HG02938 (cell line): ENCODE results near the gene ADM5.

Source experiments
- ATAC-seq: cut with Tn5 transposase; IDR thresholded peaks from one replicate; pipeline ENCODE4 v1.9.1; 2021; ENCODE audit warnings: mild to moderate bottlenecking, moderate library complexity; ENCODE audit not compliant: unreplicated experiment

ADM5 gene

DNA sequence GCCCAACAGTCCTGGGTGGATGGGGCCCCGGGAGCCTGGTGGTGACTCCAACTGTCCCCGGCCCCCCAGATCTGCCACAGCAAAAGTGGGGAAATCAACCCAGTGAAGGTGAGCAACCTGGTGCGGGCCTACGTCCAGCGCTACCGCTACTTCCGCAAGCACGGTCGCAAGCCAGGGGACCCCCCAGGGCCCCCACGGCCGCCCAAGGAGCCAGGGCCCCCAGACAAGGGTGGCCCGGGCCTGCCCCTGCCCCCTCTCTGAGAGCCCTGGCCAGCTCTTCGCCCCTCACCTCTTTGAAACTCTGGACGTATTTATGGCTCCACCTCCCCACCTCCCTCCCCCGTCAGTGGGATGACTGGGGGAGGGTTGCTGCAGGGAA is 31.3 kb upstream of the ADM5 start:
- ATAC-seq: no peak

DNA sequence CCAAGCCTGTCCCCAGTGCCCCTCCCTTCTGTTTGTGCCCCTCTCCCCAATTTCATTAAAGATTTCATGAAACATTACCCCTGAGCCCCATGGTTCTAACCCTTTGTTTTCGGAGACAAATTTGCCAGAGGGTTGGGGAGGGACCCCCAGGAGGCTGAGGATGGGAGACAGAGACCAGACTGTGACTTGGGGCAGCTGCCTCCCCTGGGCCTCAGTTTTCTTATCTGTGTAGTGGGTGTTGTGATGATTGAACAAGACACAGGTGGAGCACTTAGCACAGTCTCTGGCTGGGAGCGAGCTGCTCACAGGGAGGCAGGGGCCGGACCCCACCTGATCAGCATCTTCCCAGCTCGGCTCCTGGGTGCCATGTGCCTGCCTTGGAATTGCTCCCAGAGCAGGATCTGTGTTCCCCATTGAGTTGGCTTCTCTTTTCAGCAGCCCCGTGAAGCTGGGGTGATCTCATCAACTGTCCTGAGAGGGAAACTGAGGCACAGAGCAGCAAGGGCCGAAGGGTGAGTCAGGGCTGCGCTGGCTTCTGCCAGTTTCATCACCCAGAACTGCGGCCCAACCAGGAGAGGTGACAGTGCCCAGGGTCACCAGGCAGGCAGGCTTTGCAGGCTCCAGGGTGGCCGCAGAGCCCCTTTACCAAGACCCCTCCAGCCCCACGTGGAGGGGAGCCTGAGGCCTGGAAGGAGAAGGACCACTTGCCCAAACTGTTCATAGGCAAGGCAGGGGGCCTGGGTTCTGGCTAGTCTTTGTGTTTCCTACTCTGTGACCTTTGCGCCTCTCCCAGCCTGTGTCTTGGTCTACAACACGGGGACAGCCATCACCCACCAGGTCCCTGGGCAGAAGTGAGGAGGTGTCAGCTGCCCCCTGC is 30.6 kb upstream of the ADM5 start:
- no peak for ATAC-seq

DNA sequence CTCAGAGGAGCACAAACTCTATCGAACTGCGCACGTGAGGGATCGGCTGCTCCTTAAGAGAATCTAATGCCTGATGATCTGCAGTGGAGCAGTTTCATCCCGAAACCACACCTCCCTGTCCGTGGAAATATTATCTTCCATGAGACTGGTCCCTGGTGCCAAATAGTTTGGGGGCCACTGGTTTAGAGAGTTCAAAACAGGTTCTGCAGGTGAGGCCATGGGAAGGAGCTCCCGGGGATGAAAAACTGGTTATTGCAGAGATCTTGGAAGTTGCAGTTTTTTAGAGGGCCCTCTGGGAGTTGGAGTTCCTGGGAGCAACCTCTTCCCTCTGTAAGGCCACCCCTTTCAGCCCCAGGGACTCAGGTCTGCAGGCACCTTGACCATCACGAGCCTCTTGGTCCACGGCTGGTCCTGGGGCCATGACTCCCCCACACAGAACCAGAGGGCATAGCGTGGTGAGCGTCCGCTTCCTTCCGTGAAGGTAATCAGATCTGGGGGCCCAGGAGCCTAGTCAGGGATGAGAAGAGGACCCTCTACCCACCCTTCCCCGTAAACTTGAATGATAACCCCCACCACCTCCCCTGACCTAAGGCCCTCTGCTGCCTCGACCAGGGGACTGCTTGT is 28.9 kb upstream of the ADM5 start:
- no peak for ATAC-seq

DNA sequence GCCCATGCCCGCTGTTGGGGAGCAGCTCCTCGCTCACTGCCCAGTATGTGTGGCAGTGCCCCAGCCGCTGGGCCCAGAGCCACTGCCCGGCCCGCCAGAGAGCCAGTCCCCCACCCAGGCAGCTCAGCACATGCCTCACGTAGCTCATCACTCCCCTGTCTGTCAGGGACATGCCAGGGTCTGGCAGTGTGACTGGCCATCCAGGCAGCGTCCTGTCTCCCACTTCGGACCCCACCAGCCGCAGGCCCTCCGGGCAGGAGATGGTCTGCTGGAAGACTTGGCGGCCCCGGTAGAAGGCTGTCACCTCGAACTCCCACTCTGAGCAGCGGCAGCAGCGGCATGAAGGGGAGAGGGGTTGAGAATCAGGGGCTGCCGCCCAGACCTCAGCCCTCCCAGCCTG is 27.4 kb upstream of the ADM5 start:
- no peak for ATAC-seq

DNA sequence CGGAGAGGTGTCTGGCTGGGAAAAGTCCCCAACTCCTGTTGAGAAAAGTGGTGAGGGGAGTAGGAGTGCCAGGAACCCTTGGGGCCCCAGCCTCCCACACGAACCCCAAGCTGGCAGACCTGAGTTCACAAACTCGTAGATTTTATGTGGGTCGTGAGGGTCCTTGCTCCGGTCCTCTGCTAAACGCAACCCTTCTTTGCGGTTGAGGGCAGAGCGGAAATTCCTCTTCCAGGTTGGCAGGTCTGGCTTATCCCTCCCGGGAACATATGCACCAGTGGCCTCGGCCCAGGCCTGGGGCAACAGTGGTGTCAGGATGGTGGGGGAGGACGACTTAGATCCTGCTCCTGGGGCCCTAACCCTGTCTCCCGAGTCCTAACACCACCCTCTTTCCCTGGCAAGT is 26.2 kb upstream of the ADM5 start:
- ATAC-seq: no peak

DNA sequence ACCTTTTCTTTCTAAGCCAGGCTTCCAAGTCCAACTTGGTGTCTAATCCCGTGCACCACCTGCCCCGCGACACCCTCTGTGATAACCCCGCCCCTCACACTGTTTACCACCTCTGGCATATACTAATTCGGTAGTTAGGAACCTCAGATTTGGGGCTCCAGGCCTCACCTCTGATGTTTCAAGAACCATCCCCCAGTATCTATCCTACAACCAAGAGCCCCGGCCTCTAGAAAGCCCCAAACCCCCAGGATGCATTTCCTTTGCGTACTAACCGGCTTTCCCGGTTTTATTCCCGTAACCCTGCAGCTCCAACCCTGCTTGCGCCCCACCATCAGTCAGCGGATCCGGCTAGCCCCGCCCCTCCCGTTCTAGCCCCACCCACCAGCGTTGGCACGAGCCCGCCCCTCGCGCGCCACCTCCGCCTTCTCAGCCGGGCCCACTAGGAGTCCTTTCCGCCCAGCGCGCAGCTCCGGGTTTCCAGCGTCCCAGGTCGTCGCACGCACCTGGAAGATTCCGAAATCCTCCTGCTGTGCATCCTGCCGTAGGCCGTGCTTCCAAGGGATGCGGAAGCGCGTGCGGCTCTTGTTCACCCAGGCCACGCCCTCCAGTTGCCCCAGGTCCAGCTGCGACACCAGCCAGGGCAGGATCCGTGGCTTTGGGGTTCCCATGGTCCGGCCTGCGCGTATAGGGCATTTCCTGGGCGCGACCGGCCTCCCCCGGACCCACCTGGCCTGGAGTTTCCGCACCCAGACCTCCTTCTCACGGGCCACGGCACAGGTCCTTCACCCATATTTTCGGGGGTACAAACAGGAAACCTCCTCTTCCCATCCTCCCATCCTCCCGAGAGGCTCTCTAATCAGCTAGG is 25.0 kb upstream of the ADM5 start:
- no peak for ATAC-seq

DNA sequence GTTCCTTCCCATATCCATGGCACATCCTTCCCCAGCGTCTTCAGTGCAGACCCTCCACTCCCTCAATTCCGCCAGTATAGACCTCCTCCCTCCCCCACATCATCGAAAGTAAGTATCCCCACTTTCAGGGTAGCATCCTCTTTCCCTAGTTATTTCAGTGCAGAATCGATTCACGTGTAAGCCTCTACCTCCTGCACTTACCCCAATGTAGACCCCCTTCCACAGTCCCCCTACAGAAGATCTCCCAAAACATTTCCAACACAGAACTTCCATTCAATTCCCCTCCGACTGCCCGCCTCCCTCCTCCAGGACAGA is 24.4 kb upstream of the ADM5 start:
- ATAC-seq: no peak

DNA sequence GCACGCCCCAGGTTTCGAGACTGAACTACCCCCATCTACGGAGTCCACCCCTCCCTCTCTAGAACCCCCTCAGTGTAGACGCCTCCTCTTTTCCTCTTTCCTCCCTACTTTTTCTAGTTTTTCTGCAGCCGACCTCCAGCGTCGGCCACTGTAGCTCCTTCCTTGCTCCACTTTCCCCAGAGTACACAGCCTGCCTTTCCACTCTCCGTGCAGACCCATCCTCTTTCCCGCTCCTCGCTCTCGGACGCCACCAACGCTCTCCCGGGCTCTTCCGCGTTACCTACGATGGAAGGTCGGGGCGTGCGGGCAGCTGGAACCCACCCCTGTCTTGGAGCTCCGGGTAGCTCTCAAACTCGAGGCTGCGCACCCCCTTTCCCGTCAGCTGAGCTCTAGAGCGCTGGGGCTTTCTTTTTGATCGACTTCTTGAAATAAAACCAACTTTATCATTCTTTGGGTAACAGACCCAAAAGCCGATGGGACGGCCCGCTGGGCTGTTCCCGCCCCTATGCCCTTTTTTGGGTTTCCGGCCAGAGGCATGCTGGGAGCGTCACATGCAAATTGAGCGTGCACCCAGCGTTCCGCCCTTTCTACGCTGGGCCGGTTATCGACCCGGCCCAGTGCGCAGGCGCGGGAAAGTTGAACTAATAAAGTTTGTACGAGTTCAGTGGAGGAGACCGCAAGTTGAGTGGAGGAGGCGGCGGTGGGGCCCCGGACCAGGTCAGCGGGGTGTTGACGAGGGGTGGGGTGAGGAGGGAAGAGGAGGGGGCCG is 23.9 kb upstream of the ADM5 start, which contains the start of the genes BCL2L12 and IRF3:
TSS of gene BCL2L12 (plus strand) at position 583 of the 769 bp plus-strand sequence. CDS start 760 bp downstream, outside the sequence.
TSS of gene IRF3 (minus strand) at position 507 of the 769 bp plus-strand sequence. CDS start 1,019 bp downstream, outside the sequence.
- ATAC-seq: peak; percentile 83

DNA sequence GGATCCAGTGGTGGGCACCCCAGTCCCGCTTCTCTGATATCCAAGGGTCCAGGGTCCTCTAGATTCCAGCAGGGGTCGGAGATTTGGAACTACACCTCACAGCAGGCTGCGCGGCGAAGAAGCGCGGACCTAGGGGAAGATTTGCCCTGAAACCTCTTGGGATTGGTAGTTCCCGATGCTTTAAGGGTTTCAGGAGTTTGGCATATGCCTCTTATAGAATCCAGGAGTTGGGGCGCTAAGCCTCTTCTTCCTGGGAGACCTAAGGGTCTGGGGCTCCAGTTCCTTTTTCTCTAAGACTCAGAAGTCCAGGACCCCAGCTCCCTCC is 23.3 kb upstream of the ADM5 start:
- peak; percentile 3 for ATAC-seq

DNA sequence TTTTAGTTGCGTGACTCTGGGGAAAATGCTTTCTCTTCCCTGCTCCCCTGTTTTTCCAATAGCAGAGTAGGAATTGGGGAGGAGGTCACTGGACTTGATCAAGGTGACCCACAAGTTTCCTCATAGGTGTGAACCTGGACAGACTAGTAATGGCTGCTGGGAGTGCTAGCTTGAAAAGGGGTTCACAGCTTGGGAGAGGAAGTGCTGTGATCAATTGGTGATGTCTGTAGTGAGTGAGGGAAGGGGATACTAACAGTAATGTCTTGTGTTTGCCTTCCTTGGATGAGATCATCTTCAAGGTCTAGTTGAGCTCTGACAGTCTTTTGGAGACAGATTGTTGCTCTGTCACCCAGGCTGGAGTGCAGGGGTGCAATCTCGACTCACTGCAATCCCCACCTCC is 21.9 kb upstream of the ADM5 start:
- no peak for ATAC-seq

DNA sequence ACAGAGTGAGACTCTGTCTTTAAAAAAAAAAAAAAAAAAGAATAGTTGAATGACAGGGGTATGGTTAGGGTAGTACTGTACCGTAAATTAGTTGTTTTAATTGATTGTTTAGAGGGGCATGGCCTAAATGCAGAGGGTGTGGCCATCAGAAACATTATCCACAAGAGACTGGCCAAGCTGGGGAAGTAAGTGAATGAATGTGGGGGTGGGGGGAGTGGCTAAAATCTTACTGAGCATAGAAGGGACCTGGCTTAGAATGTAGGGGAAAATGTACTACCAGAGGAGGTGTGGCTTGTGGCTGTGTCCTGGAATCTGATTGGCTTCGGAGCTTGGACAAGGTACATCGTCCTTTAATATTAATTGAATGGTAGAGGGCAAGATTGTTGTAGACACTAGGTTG is 19.9 kb upstream of the ADM5 start:
- ATAC-seq: no peak

DNA sequence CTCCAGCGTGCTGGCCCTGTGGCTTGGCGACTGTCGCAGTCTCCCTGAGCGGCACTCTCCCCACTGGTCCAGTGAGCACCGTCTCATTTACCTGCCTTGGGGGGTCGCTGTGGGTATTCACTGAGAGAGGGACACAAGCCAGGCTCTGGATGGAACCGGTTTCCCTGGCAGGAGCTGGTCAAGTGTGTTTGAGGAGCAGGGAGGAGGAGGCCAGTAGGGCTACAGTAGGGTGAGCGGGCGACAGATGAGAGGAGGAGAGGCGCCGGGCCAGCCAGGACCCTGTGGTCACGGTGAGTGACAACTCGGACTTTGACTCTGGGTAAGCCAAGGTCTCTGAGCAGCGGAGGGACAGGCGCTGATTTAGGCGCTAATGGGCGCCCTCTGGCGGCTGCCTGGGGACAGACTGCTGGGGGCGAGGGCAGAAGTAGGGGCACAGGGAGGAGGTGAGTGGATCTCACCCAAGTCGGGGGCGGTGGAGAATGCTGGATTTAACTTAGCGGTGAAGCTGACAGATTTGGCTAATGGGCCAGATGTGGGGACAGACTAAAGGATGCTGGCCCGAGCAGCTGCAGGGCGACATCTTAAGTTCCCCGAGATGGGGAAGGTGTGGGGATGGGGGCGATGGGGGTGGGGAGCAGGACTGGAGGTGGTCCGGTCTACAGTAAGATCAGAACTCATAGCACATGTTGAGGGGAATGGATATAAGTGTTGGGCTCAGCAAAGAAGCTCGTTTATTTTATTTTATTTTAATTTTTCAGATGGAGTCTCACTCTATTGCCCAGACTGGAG is 17.1 kb upstream of the ADM5 start:
- ATAC-seq: no peak

DNA sequence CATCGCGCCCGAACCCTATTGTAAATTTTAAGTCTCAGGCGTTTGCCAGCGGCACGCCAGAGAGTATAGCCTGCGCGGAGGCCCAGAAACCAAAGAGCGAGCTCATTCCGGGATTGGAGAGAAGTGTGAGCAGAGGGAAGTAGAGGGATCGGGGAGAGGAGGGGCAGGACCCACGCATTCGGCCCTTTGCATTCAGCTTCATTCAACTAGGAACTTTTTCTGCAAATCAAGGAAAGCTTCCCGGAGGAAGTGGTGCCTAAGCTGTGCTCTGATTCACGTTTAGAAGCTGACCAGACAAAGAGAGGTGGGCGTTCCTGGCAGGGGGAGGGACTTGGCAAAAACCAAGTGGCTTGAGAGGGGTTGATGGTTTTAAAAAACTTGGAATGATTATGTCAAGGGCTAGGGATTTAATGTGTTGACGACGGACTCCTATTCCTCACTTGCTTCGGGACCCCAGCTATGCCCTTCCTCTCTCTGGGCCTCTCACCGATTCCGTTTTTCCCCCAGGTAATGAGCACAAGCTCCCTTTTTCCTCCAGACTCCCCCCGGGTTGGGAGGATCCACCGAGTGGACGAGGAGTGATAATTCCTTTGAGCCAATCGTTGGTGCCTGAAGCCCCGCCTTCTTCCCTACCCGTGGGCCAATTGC is 13.1 kb upstream of the ADM5 start:
- peak; percentile 11 for ATAC-seq

DNA sequence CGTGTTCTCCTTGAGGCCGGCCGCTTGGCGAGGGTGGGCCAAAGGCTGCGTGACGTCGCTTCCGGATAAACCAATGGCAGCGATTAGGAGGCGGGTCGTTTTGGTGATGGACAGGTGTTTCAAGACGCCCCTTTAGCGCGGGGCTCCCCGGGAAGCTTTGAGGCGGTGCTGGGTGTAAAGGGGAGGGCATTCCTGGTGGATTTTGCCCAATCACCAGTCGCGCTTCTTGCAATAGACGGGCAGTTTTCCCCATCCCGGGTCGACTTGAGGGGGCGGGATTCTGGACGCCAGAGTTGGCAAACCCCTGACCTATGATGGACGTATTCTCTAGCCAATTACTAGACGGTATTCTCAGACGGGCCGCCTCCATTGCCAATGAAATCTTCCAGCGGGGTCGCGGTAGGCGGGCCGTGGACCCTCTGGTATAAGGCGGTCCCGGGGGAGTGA is 12.6 kb upstream of the ADM5 start:
- peak; percentile 69 for ATAC-seq

DNA sequence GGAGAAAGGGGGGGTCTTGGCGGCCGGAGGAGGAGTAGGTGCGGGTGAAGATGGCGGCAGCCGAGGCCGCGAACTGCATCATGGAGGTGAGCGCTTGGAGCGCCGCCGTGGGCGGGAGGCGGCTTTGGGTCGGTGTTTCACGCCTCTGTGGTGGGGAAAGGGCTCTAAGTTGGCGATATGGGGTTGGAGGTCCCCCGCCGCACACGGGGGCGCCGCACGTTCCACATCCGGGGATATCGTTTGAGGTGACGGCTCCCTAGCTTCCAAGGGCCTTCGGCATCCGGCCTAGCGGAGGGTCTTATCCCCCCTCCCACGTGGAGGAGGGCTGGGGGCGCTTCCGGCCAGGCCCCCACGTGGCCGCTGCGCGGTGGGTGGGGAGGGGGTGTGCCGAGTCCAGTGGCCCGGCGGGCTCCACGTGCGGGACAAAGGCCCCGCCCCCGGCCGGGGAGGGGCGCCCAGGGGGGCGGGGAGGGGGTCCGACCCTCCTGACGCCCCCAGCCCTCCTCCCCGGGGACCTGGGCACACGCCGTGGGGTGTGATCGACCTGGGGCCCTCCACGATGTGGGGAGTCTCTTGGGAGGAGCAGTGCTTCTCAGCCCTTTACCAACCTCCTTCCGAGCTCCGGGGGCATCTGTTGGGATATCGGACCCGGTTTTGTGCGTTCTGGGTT is 12.0 kb upstream of the ADM5 start, which contains the start of gene PRMT1:
TSS of gene PRMT1 (plus strand) at position 41 of the 670 bp plus-strand sequence. CDS start at position 51, 10 bp downstream.
- no peak for ATAC-seq

DNA sequence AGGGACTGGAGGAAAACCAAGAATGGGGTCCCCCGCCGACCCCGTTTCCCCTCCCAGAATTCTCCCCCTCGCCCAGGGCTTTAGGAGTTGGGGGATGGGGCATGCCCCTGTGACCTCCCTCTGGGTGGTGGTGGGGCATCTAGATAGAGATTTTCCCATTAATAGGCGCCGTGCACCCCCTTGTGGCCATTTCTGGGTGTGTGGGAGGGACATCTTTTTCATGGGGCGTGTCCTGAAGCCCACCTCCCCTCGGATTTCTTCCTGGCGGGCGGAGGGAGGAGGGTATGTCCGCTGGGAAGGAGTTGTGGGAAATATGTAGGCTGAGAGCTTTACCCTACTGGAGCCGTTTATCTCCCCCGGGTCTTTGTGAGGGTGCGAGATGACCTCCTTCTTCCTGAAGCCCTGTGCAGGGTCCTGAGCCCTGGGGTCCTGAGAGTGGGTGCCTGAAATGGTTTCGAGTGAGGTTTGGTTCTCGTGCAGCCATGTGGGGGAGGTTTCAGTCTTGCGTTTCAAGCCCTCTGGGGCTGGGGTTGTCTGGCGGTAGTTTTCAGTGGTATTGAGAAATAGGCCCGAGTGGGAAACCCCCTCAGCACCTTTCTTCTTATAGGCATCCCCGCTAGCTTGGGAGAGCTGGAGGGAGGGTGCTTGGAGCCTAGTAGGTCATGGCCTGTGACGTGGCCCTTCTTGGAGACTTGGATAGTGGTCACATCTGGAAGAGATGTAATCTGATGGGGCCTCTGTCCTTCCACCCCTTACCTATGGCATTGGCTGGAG is 11.3 kb upstream of the ADM5 start:
- ATAC-seq: no peak

DNA sequence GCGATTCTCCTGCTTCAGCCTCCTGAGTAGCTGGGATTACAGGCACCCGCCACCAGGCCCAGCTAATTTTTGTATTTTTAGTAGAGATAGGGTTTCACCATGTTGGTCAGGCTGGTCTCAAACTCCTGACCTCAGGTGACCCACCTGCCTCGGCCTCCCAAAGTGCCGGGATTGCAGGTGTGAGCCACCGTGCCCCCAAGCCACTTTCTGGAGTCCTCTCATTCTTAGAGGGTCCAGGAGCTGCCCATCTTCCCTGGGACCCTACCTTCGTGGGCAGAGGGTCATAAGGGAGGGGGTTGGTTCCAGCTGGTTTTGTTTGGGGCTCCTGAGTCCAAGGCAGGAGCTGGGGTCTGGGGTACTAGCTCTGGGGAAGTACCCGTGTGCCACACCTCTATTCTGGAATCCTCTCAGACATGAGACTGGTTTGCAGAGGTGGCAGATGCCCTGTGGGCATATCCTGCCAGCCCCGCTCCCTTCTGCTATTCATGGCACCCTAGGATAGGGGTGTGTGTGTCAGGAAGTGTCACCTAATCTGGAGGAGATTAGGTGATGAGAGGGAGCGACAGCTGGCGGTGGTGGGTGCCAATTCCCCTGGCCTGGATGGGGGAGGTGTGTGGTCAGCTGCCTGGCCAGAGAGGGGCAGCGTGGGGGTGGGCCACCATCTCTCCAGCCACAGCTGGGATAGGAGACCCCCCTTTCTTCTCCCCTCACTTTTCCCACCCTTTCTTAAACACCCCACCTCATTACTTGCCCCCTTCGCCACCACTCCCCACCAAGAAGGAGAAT is 10.2 kb upstream of the ADM5 start:
- no peak for ATAC-seq
